PFSK-1 (cell line): ENCODE results near the gene IDUA.

Source experiments
- FOXP2 ChIP-seq: optimal IDR thresholded peaks from 2 replicates; pipeline ENCODE3; 2011; ENCODE audit warnings: borderline replicate concordance, control low read depth, inconsistent platforms; ENCODE audit not compliant: insufficient read depth; ENCODE audit errors: extremely low read length, extremely low read depth
- POLR2AphosphoS5 ChIP-seq: IDR thresholded peaks from 2 replicates; pipeline ENCODE4 v1.6.1; 2012; ENCODE audit warnings: low read depth, mild to moderate bottlenecking, control low read depth, low read length, moderate library complexity
- SIN3A ChIP-seq: IDR thresholded peaks from 2 replicates; pipeline ENCODE4 v1.6.1; 2012; ENCODE audit warnings: mild to moderate bottlenecking, low read length, moderate library complexity, borderline replicate concordance; ENCODE audit not compliant: insufficient read depth
- TAF1 ChIP-seq: IDR thresholded peaks from 2 replicates; pipeline ENCODE4 v1.6.1; 2012; ENCODE audit warnings: low read length, control low read depth, borderline replicate concordance; ENCODE audit not compliant: insufficient read depth
- TF ChIP-seq, protein P1 (sequence below), 2 experiments: IDR thresholded peaks; 2 replicates each; pipeline versions ENCODE4 v1.6.1 to v1.8.0; 2011 to 2012; ENCODE audit warnings: low read depth in 2 of 2, low read length in 2 of 2, control low read depth in 1 of 2, inconsistent platforms in 1 of 2, mild to moderate bottlenecking in 1 of 2, moderate library complexity in 1 of 2; ENCODE audit not compliant: insufficient read depth in 1 of 2

IDUA gene

GRCh38 chr4:959338-960139, 27.3 kb upstream of the IDUA start:
- TF ChIP-seq SIN3A (no peak), FOXP2 (no peak), TAF1 (no peak), POLR2AphosphoS5 (no peak)
- TF ChIP-seq, protein P1, sequence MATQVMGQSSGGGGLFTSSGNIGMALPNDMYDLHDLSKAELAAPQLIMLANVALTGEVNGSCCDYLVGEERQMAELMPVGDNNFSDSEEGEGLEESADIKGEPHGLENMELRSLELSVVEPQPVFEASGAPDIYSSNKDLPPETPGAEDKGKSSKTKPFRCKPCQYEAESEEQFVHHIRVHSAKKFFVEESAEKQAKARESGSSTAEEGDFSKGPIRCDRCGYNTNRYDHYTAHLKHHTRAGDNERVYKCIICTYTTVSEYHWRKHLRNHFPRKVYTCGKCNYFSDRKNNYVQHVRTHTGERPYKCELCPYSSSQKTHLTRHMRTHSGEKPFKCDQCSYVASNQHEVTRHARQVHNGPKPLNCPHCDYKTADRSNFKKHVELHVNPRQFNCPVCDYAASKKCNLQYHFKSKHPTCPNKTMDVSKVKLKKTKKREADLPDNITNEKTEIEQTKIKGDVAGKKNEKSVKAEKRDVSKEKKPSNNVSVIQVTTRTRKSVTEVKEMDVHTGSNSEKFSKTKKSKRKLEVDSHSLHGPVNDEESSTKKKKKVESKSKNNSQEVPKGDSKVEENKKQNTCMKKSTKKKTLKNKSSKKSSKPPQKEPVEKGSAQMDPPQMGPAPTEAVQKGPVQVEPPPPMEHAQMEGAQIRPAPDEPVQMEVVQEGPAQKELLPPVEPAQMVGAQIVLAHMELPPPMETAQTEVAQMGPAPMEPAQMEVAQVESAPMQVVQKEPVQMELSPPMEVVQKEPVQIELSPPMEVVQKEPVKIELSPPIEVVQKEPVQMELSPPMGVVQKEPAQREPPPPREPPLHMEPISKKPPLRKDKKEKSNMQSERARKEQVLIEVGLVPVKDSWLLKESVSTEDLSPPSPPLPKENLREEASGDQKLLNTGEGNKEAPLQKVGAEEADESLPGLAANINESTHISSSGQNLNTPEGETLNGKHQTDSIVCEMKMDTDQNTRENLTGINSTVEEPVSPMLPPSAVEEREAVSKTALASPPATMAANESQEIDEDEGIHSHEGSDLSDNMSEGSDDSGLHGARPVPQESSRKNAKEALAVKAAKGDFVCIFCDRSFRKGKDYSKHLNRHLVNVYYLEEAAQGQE (IDR thresholded peaks at IDR 0.05; ENCODE audit: insufficient read depth in 1 of 2, low read depth in 2 of 2, low read length in 2 of 2), result no peak

DNA sequence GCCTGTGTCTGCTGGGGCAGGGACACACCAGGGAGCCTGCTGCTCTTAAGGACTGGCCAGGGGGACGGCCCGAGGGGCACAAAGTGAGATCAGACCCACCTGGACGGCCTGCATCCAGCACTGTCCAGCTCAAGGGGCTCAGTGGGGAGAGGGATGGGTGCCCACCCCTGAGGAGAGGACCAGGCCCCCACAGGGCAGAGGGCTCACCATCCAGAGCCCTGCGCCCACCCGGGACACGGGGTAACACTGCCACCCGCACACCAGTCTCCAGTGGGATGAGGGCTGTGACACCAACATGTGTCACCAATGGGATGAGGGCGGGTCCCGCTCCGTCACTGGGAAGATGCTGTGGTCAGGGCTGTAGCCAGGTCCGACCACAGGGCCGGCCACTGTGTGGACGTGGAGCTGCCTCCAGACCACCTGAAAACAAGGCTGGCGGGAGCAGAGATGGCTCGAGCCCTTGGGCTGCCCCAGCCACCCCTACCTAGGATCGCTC, 26.7 kb upstream of the IDUA start:
- TF ChIP-seq, protein P1 (IDR thresholded peaks at IDR 0.05; ENCODE audit: insufficient read depth in 1 of 2, low read depth in 2 of 2, low read length in 2 of 2), result no peak
- TF ChIP-seq SIN3A, result no peak

GRCh38 chr4:960636-961350, 26.1 kb upstream of the IDUA start:
- TF ChIP-seq TAF1 (no peak), FOXP2 (no peak), SIN3A (no peak), POLR2AphosphoS5 (no peak)
- TF ChIP-seq, protein P1 (IDR thresholded peaks at IDR 0.05; ENCODE audit: insufficient read depth in 1 of 2, low read depth in 2 of 2, low read length in 2 of 2), result no peak

DNA sequence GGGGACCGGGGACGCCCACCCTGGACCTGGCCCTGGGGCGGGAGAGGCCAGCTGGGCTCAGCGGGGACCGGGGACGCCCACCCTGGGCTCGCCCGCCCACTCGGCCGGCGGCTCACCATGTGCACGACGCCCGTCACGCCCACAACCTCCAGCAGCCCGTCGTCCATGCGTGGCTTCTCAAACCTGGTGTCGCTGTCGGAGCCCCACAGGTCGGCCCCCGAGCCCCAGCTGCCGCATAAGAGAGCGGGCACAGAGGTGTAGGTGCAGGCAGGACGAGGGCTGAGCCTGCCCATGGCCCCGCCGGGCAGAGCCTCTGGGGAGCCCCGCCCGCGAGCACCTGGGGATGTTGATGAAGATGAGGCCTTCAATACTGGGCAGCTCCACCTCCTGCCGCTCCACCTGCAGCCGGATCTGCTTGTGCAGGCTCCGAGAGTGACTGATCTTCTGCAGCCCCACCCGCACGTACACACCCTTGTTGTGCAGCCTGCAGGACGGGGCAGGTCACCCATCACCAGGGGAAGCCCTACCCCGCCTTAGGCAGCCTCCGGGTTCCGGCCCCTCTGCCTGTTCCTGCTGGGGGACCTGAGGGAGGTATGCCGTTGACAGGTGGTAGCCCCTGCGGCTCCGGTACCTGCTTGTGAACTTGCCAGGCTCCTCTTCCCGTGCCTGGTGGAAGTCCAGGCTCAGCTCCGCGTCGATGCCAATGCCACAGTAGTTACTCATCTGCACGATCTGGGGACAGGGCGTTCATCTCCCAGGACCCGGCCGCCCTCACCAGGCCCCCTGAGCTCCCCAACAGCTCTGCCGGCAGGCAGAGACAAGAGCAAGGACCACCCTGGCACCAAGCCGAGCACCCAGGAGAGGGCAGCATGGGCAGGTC, 25.3 kb upstream of the IDUA start:
- TF ChIP-seq, protein P1 (IDR thresholded peaks at IDR 0.05; ENCODE audit: insufficient read depth in 1 of 2, low read depth in 2 of 2, low read length in 2 of 2), result no peak
- no peak for TF ChIP-seq POLR2AphosphoS5
- TF ChIP-seq TAF1, result no peak
- no peak for TF ChIP-seq SIN3A
- no peak for TF ChIP-seq FOXP2
